Body of pancreas (tissue), 4 donors: ENCODE measurements around the gene RAPGEF4. TPM values are rescaled to one million over a fixed set of nuclear protein-coding genes. Genes with fewer than 3 reads are reported as not detected.
A peak's percentile ranks its signal among the peaks of the same experiment; 100 is the strongest.

Source experiments
- ATAC-seq: fragments of 150-250 bp; one replicate; pipeline ENCODE4 v1.9.1; 2016
- DNase-seq, 4 donors: peaks; one replicate each; pipeline ENCODE4 v3.0.0-alpha.2; 2019
- H3K27ac ChIP-seq, 4 donors: fragments of 200-600 bp; sonication (generic); 1 replicate in 3 of 4; 2 replicates in 1 of 4; pipeline versions ENCODE4 v1.5.1 to v1.6.1; 2016 to 2019; ENCODE audit warnings: mild to moderate bottlenecking in 1 of 4, mixed read lengths in 1 of 4, moderate library complexity in 1 of 4
- H3K27me3 ChIP-seq, 2 donors: fragments of 200-600 bp; sonication (generic); one replicate each; pipeline ENCODE4 v1.6.0; 2016; ENCODE audit warnings: mild to moderate bottlenecking in 1 of 2
- H3K36me3 ChIP-seq, 2 donors: fragments of 200-600 bp; sonication (generic); replicated peaks in 1 of 2; 2 replicates each; pipeline ENCODE4 v1.5.1; 2016; ENCODE audit warnings: low read depth in 2 of 2; ENCODE audit not compliant: insufficient read depth in 1 of 2
- H3K4me1 ChIP-seq: fragments of 200-600 bp; sonication (generic); one replicate; pipeline ENCODE4 v1.6.0; 2016
- H3K4me3 ChIP-seq, 2 donors: fragments of 200-600 bp; sonication (generic); 1 replicate in 1 of 2; 2 replicates in 1 of 2; pipeline ENCODE4 v1.5.1; 2016 to 2019
- H3K9me3 ChIP-seq, 3 donors: fragments of 200-600 bp; sonication (generic); 1 replicate in 2 of 3; 2 replicates in 1 of 3; pipeline ENCODE4 v1.5.1; 2016
- CTCF ChIP-seq, 7 experiments: fragments of 450-650 bp in 4 of 7; fragments of 200-600 bp in 3 of 7; sonication (generic) in 3 of 7; IDR thresholded peaks; one replicate each; pipeline ENCODE4 v1.5.1; 2016 to 2019; ENCODE audit warnings: antibody characterized with exemption in 7 of 7
- POLR2A ChIP-seq, 3 donors: fragments of 450-650 bp; IDR thresholded peaks; one replicate each; pipeline ENCODE4 v1.6.1; 2016; ENCODE audit warnings: antibody characterized with exemption in 3 of 3, mild to moderate bottlenecking in 2 of 3
- WGBS, 2 donors: methylation state at CpG; one replicate each; pipeline ENCODE4 v1.1.5; 2017; 5-methylcytosine and 5-hydroxymethylcytosine counted together
- intact Hi-C: fragments of 100-400 bp; cut with DNase I; formaldehyde crosslinking; loops from one replicate; pipeline ENCODE4 v1.15.1; 2023
- total RNA-seq, 2 donors: library from RNA; depleted of rRNA; stranded (reverse); fragments of >200 nt; gene quantifications; one replicate each; pipeline ENCODE4 v1.1.0, GENCODE V29; 2016

The RAPGEF4 gene
- total RNA-seq, 2 donors from 2014 or later, result 4.7 to 22.4 TPM

DNA sequence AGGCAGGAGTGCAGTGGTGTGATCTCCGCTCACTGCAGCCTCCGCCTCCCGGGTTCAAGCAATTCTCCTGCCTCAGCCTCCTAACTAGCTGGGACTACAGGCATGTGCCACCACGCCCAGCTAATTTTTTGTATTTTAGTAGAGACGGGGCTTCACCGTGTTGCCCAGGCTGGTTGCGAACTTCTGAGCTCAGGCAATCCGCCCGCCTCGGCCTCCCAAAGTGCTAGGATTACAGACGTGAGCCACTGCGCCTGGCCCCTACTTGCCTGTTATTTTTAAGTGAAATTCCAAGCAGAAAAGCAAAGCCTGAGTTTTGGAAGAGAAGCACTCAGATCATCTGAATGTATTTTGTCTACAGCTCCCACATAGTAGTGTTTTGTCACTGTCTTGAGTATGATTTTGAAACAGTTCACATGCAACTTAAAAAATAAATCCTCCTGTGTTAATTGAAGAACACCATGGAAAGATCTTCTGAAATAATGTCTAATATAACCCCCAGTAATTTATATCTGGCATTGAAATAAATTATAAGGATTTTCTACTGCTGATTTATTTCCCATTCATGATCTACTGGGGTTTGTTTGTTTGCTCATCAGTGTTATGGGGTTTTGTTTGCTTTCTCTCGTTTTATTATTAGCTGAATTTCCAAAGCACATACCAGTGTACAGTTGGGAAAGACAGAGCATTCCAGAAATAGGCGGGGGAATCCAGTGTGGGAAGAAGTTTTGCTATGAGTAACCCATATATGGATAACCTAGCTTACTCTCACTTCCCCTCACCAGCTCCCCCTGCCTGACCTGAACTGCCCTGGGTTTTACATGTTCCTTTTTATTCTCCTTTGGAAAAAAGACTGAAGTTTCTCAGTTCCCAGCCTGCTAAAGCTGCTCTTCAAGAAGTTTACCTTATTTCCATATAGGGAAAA is 259.9 kb downstream of the RAPGEF4 start:
- DNase-seq, result peak in 2 of 4 donors; percentile 15 to 49
- no peak overlapping the region for H3K27ac ChIP-seq

GRCh38 chr2:172996387-172996961 is 260.8 kb downstream of the RAPGEF4 start:
- no peak for DNase-seq
- TF ChIP-seq POLR2A (IDR thresholded peaks at IDR 0.05) (no peak), CTCF (IDR thresholded peaks at IDR 0.05) (no peak)
- peaks cover 0 to 2% of the 10 kb centered on the region in 2 donors for H3K36me3 ChIP-seq
- WGBS, 2 donors, result 63 to 70% methylated on average over 5 of the region's 5 CpGs
- ATAC-seq, result no peak
- no peaks in the 10 kb centered on the region for H3K27me3 ChIP-seq
- H3K4me3 ChIP-seq, result no peak overlapping the region
- intact Hi-C loops, result no loop called here
- no peak overlapping the region for H3K27ac ChIP-seq
- H3K4me1 ChIP-seq, result no peaks in the 10 kb centered on the region
- H3K9me3 ChIP-seq, result no peaks in the 10 kb centered on the region

More for the DNA sequence above, 259.9 kb downstream of the RAPGEF4 start:
- no peaks in the 10 kb centered on the region for H3K9me3 ChIP-seq
- peak; percentile 58 for ATAC-seq
- intact Hi-C loops, result no loop called here
- no peaks in the 10 kb centered on the region for H3K4me1 ChIP-seq
- WGBS, 2 donors, result 77 to 81% methylated on average over 14 of the region's 14 CpGs
- TF ChIP-seq POLR2A (IDR thresholded peaks at IDR 0.05) (no peak), CTCF (IDR thresholded peaks at IDR 0.05) (no peak)
- H3K27me3 ChIP-seq, result no peaks in the 10 kb centered on the region
- H3K4me3 ChIP-seq, result no peak overlapping the region
- peaks cover 0 to 4% of the 10 kb centered on the region in 2 donors for H3K36me3 ChIP-seq

GRCh38 chr2:172997031-172997430 is 261.4 kb downstream of the RAPGEF4 start:
- Histone ChIP-seq H3K9me3 (no peaks in the 10 kb centered on the region), H3K27ac (no peak overlapping the region), H3K4me3 (no peak overlapping the region), H3K36me3 (peaks cover 0 to 2% of the 10 kb centered on the region in 2 donors), H3K27me3 (no peaks in the 10 kb centered on the region), H3K4me1 (no peaks in the 10 kb centered on the region)
- TF ChIP-seq POLR2A (IDR thresholded peaks at IDR 0.05), result no peak
- no peak for TF ChIP-seq CTCF (IDR thresholded peaks at IDR 0.05)
- no peak for DNase-seq
- intact Hi-C loops, result no loop called here
- 91 to 92% methylated on average over 2 of the region's 2 CpGs for WGBS, 2 donors
- ATAC-seq, result no peak

DNA sequence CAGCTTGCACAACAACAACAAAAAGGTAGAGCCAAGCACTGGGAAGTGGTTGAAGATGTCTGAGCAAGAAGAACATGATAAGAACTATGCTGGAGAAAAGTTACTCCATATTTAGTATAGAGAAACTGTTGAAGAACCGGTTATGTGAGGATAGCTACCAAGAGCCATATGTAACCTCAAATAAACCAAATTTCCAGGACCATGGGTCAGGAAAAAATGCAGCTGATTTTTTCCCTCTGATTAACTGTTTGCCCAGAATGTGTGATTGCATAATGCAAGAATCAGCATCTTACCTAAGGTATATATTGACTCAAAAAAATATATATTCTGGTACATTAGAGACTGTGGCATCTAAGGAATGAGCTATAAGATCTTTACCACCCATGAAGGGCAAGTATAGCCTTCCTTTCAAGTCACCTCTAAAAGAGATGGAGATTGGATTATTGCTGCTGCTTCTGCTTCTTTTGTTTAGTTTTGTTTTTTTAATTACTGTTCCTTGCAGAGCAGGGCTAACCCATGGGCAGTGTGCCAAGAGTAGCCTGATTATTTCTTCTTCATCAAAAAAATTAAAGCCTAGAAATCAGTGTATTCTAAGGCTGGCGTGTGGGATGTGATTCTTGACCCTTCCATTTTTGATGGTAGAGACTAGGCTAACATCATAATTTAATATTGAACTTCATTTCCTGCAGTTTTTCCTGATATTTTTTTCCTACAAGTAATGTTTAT is 263.1 kb downstream of the RAPGEF4 start:
- WGBS, 2 donors, result 68 to 71% methylated on average over 2 of the region's 2 CpGs

More for the DNA sequence above, 263.1 kb downstream of the RAPGEF4 start:
- Histone ChIP-seq H3K4me1 (peaks cover 9% of the 10 kb centered on the region), H3K9me3 (no peaks in the 10 kb centered on the region), H3K27ac (no peak overlapping the region), H3K4me3 (no peak overlapping the region), H3K36me3 (peaks cover 0 to 2% of the 10 kb centered on the region in 2 donors), H3K27me3 (no peaks in the 10 kb centered on the region)
- TF ChIP-seq CTCF (IDR thresholded peaks at IDR 0.05) (no peak), POLR2A (IDR thresholded peaks at IDR 0.05) (no peak)
- intact Hi-C loops, result no loop called here
- no peak for DNase-seq
- no peak for ATAC-seq
